Measurements from ENCODE around the gene STK10. TPM values are rescaled to one million over a fixed set of nuclear protein-coding genes. Genes with fewer than 3 reads are reported as not detected.

Gene STK10
- total RNA-seq, 2 experiments from 2014 or later = 211 to 229 TPM

- peak overlapping the region; percentile 98 for H3K27ac Mint-ChIP-seq
- no peak for TF ChIP-seq CTCF (IDR thresholded peaks at IDR 0.05)
- H3K4me3 Mint-ChIP-seq = peak overlapping the region; percentile 91
Measured at GRCh38 chr5:172173564-172174153, 14.4 kb downstream of the STK10 start.

DNA sequence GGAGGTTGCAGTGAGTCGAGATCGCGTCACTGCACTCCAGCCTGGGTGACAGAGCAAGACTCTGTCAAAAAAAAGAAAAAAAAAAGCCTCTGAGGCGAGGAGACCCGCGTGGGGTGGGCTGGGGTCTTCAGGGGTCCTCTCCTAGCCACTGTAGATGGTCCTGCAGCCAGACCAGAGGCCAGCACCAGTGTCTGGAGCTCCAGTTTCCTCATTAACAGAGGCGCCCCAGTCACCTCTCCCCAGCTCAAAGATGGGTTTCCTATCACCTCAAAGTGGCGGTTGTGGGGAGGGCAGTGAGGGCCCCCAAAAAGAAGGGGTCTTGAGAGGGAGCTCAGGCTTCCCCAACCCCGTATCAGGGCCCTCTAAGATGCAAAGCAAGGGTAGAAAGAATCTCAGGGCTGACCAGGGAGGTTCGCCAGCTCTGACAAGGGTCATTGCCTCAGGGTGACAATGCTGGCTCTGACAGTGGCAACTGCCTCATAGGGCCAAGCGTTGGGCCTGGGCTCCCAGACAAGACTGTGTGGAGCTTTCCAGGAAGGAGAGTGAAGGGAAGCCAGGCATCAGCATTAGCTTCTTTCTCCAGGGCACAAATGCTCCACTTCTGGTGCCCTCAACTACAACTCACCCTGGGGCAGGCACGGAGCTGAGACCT lies 15.0 kb downstream of the STK10 start:
- no peak for DNase-seq
- H3K36me3 Mint-ChIP-seq (ENCODE audit: low read depth) = peaks cover 54% of the 10 kb centered on the region
- Histone ChIP-seq H3K27ac (ENCODE audit: low read depth in 1 of 2, low read length in 2 of 2) (peak overlapping the region; percentile 80 to 97), H3K27me3 (ENCODE audit: control insufficient read depth in 1 of 2, insufficient read depth in 2 of 2, low read length in 2 of 2) (no peaks in the 10 kb centered on the region), H3K4me1 (ENCODE audit: insufficient read depth, low read length) (peaks cover 96% of the 10 kb centered on the region), H3K9me3 (ENCODE audit: control insufficient read depth in 1 of 2, insufficient read depth in 1 of 2, low read length in 2 of 2) (no peaks in the 10 kb centered on the region), H3K36me3 (ENCODE audit: insufficient read depth, low read length) (peaks cover 39% of the 10 kb centered on the region), H3K4me3 (ENCODE audit: low read length) (peak overlapping the region; percentile 65)
- peaks cover 95% of the 10 kb centered on the region for H3K4me1 Mint-ChIP-seq (ENCODE audit: low read depth)
- H3K27ac Mint-ChIP-seq = peak overlapping the region; percentile 98
- ChIA-PET POLR2A (interaction anchor here (1.0 to 10.4 kb wide), 15 partner anchors 9 to 167 kb away, joined by 3 to 592 read pairs (median 10); partner anchors contain the start of genes FBXW11 and STK10), CTCF (interaction anchor here (0.8 to 4.8 kb wide), 5 partner anchors 13 to 120 kb away, joined by 4 to 85 read pairs (median 5); partner anchors contain the start of gene STK10)
- no peak for TF ChIP-seq CTCF (IDR thresholded peaks at IDR 0.05)
- no peak for ATAC-seq (ENCODE audit: poor library complexity)
- no peaks in the 10 kb centered on the region for H3K9me3 Mint-ChIP-seq
- no peaks in the 10 kb centered on the region for H3K27me3 Mint-ChIP-seq
- intact Hi-C loops (cut with DNase I, micrococcal nuclease) = loop anchor here in 1 of 2 experiments (10.0 kb wide), 1 partner anchor 592 kb away; no protein-coding TSS in a partner anchor
- peak overlapping the region; percentile 91 for H3K4me3 Mint-ChIP-seq

More at GRCh38 chr5:172173564-172174153, 14.4 kb downstream of the STK10 start:
- no peaks in the 10 kb centered on the region for H3K9me3 Mint-ChIP-seq
- H3K36me3 Mint-ChIP-seq (ENCODE audit: low read depth) = peaks cover 55% of the 10 kb centered on the region
- CTCF ChIA-PET = interaction anchor here (1.1 to 4.8 kb wide), 5 partner anchors 12 to 120 kb away, joined by 4 to 85 read pairs (median 5); partner anchors contain the start of gene STK10
- H3K9me3 ChIP-seq (ENCODE audit: control insufficient read depth in 1 of 2, insufficient read depth in 1 of 2, low read length in 2 of 2) = no peaks in the 10 kb centered on the region
- H3K4me3 ChIP-seq (ENCODE audit: low read length) = peak overlapping the region; percentile 65
- POLR2A ChIA-PET = interaction anchor here (1.0 to 10.4 kb wide), 26 partner anchors 10 to 598 kb away, joined by 3 to 592 read pairs (median 8); partner anchors contain the start of genes DUSP1, FBXW11 and STK10
- intact Hi-C loops (cut with DNase I, micrococcal nuclease) = loop anchor here in 1 of 2 experiments (1.0 to 10.0 kb wide), 2 partner anchors 12 to 591 kb away; no protein-coding TSS in a partner anchor
- DNase-seq = peak in 13 of 14 experiments; percentile 40 to 82 (median 62)
- peaks cover 96% of the 10 kb centered on the region for H3K4me1 ChIP-seq (ENCODE audit: insufficient read depth, low read length)
- peak overlapping the region; percentile 80 to 97 for H3K27ac ChIP-seq (ENCODE audit: low read depth in 1 of 2, low read length in 2 of 2)
- H3K36me3 ChIP-seq (ENCODE audit: insufficient read depth, low read length) = peaks cover 33% of the 10 kb centered on the region
- H3K27me3 Mint-ChIP-seq = no peaks in the 10 kb centered on the region
- ATAC-seq (ENCODE audit: poor library complexity) = peak; percentile 3
- peaks cover 95% of the 10 kb centered on the region for H3K4me1 Mint-ChIP-seq (ENCODE audit: low read depth)
- no peaks in the 10 kb centered on the region for H3K27me3 ChIP-seq (ENCODE audit: control insufficient read depth in 1 of 2, insufficient read depth in 2 of 2, low read length in 2 of 2)

DNA sequence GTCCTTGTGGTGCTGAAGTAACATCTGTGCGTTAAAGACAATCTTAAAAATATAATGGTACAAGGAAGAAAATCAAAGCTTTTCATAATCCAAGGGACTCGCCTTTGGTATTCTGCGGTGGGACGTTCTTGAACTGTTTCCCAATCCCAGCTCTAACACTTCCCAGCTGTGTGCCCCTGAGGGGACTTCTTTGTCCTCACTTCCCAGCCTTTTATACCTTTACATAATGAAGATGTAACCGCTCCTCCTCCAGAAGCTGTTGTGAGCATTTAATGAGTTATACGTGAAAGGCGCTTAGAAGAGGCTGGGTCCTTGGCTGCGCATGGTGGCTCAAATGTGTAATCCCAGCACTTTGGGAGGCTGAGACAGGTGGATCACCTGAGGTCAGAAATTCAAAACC lies 16.9 kb downstream of the STK10 start:
- Histone ChIP-seq H3K36me3 (ENCODE audit: insufficient read depth, low read length) (peaks cover 44% of the 10 kb centered on the region), H3K4me1 (ENCODE audit: insufficient read depth, low read length) (peaks cover 93% of the 10 kb centered on the region), H3K27me3 (ENCODE audit: control insufficient read depth in 1 of 2, insufficient read depth in 2 of 2, low read length in 2 of 2) (no peaks in the 10 kb centered on the region), H3K4me3 (ENCODE audit: low read length) (no peak overlapping the region), H3K27ac (ENCODE audit: low read depth in 1 of 2, low read length in 2 of 2) (no peak overlapping the region), H3K9me3 (ENCODE audit: control insufficient read depth in 1 of 2, insufficient read depth in 1 of 2, low read length in 2 of 2) (no peaks in the 10 kb centered on the region)
- Mint-ChIP-seq H3K4me3 (peak overlapping the region; percentile 50), H3K4me1 (ENCODE audit: low read depth) (peaks cover 96% of the 10 kb centered on the region), H3K9me3 (no peaks in the 10 kb centered on the region), H3K27ac (peak overlapping the region; percentile 98), H3K27me3 (no peaks in the 10 kb centered on the region), H3K36me3 (ENCODE audit: low read depth) (peaks cover 63% of the 10 kb centered on the region)
- no peak for TF ChIP-seq CTCF (IDR thresholded peaks at IDR 0.05)
- ChIA-PET CTCF (interaction anchor here (0.6 kb wide), 1 partner anchor 11 kb away, joined by 4 read pairs; no protein-coding TSS in a partner anchor), POLR2A (interaction anchor here (1.3 to 10.4 kb wide), 2 partner anchors 10 to 16 kb away, joined by 4 to 592 read pairs; partner anchors contain the start of gene STK10)
- intact Hi-C loops (cut with DNase I, micrococcal nuclease) = loop anchor here in 1 of 2 experiments (10.0 kb wide), 1 partner anchor 594 kb away; no protein-coding TSS in a partner anchor
- DNase-seq (no peak), ATAC-seq (ENCODE audit: poor library complexity) (no peak)
